GM12872 (cell line): ENCODE data around the gene SHFL.

ENCODE experiments used
- CTCF ChIP-seq: IDR thresholded peaks from 3 replicates; pipeline ENCODE4 v1.5.1; 2011; ENCODE audit warnings: low read depth, mild to moderate bottlenecking, low read length, moderate library complexity; ENCODE audit not compliant: insufficient read depth

SHFL gene

GRCh38 chr19:10132905-10133304, 46.8 kb downstream of the SHFL start:
- no peak for TF ChIP-seq CTCF

GRCh38 chr19:10133596-10133995, 47.5 kb downstream of the SHFL start:
- no peak for TF ChIP-seq CTCF

DNA sequence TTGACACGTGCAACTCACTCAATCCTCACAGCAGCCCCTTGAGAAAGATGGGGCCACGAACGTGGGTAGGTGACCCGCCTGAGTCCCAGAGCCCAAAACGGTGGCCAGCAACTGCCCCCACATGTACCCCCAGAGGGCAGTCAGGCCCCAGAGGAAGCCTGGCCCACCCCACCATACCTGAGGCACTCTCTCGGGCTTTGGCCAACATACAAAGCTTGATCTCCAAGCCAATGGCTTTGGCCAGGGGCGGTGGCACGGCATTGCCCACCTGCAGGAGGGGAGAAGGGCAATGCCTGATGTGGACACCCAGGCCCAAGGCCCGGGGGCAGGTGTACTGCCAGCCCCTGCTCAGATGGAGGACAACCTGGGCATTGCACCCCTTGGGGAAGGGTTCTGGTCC, 47.9 kb downstream of the SHFL start:
- TF ChIP-seq CTCF, result no peak

- TF ChIP-seq CTCF, result no peak
Measured at GRCh38 chr19:10135551-10136334, 49.6 kb downstream of the SHFL start.

GRCh38 chr19:10136936-10137335, 50.8 kb downstream of the SHFL start:
- no peak for TF ChIP-seq CTCF

DNA sequence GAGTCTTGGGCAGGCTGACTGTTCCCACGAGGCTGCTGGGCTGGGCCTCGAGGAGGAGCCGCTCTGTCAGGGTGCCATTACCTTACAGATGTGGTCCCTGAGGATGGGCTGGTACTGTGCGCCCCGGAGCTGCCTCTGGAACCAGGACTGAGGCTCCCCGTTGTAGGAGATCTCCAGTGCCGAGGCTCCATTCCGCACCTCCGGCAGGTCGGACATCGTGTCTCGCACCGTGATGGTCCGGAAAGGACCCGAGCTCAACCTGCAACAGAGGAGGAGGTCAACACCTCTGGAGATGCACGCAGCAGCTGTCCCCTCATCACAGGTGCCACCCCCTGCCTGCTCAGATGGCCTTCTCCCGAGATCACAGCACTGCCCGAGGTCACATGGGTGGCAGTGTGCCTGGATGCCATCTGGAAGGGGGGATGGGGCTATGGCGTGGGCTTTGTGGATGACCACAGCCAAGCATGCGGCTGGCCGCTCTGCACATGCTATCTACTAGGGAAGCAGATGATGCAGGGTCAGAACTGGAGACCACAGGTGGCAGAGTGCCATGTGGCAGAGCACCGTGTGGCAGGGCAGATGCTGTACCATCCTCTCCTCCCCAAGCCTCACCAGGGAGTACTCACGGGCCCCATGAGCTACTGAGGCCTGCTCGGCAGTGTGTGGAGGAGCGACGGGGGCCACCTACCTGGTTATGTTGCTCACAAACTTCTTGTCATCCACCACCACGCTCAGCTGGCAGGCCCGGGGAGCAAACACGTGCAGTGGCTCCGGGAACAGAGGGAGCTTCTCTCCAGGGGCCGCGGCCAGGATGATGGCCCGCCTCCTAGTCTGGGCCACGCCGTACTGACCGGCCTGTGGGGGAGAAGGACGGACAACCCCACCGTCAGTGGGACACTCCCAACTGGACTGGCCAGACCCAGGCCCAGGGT, 51.9 kb downstream of the SHFL start:
- no peak for TF ChIP-seq CTCF

DNA sequence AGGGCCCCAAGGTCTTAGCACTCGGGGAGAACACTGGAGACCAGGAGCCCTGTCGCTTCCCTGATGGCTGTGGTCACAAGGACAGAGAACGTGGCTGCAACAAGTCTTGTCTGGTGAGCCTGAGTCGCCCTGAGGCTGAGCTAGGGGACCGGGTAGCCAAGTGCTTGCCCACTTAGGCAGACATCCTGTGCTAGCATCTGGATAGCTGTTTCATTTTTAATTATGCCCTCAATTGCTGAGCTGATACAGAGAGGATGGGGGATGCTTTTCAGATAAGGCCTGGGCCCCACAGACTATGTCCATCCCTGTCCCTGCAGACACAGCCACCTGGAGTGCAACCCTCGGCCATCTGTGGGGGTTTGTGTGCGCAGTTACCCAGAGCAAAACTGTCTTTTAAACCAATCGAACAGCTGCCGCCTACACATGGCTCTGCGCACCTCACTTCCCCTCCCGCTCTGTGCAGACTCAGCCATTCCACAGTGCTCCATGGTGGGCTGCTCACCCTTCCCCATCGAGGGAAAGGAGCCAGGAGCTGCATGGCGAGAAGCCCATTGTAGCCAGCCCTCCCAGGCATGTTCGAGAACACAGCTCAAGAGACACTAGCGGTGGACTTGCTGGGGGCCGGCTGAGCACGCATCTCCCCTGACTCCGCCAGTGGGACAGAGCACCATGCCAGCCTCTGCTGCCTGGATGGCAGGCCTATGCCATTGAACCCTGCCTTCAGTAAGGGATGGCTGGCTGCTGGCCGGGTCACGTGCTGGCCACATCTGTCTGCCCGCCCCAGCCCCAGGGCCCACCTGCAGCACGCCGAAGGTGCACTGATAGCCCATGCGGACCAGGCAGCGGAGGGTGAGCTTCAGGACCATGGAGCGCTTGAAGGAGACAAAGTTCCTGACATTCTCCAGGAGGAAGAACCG, 53.0 kb downstream of the SHFL start:
- TF ChIP-seq CTCF, result no peak
